B cell (primary cell): Measurements from ENCODE around the gene APOL2. TPM values are rescaled to one million over a fixed set of nuclear protein-coding genes. Genes with fewer than 3 reads are reported as not detected.

Source experiments
- ATAC-seq: fragments of 200-7000 bp; cut with Tn5 transposase; one replicate; pipeline ENCODE4 v1.10.0; 2021; ENCODE audit warnings: low read depth, mild to moderate bottlenecking, moderate number of reproducible peaks, moderate library complexity
- CTCF ChIA-PET: fragments of 350-600 bp; sonication (Branson Sonifier 250); formaldehyde crosslinking; loops from one replicate; lab custom pipeline; 2021; ENCODE audit warnings: antibody characterized with exemption, inconsistent platforms; lab: Charles Lee
- POLR2A ChIA-PET: fragments of 350-600 bp; sonication (Branson Sonifier 250); formaldehyde crosslinking; loops from one replicate; lab custom pipeline; 2021; ENCODE audit warnings: antibody characterized with exemption; lab: Charles Lee
- DNase-seq: peaks from one replicate; pipeline ENCODE4 v3.0.0; 2013
- H2AFZ ChIP-seq: 2 replicates; pipeline ENCODE4 v1.6.1; 2012; ENCODE audit warnings: mild to moderate bottlenecking, low read depth, low read length; ENCODE audit not compliant: insufficient read depth, poor library complexity, severe bottlenecking
- H3K27ac ChIP-seq, 2 donors: 1 replicate in 1 of 2; 2 replicates in 1 of 2; pipeline ENCODE4 v1.5.1; 2012 to 2013; ENCODE audit warnings: low read length in 2 of 2, mild to moderate bottlenecking in 2 of 2, moderate library complexity in 1 of 2
- H3K27me3 ChIP-seq, 4 experiments: fragments of 200-600 bp in 1 of 4; sonication (generic) in 1 of 4; replicated peaks in 1 of 4; 1 replicate in 2 of 4; 2 replicates in 2 of 4; pipeline versions ENCODE4 v1.6.1 to v1.7.0; 2013 to 2016; ENCODE audit warnings: low read length in 3 of 4, mild to moderate bottlenecking in 2 of 4, mixed read lengths in 1 of 4, moderate library complexity in 1 of 4; ENCODE audit not compliant: insufficient read depth in 4 of 4, control insufficient read depth in 3 of 4; ENCODE audit errors: control extremely low read depth in 1 of 4
- H3K36me3 ChIP-seq, 2 experiments: replicated peaks in 1 of 2; 1 replicate in 1 of 2; 2 replicates in 1 of 2; pipeline versions ENCODE4 v1.6.1 to v1.7.1; 2013; ENCODE audit warnings: low read length in 1 of 2; ENCODE audit not compliant: insufficient read depth in 2 of 2, control insufficient read depth in 1 of 2; ENCODE audit errors: control extremely low read depth in 1 of 2, extremely low read depth in 1 of 2
- H3K4me1 ChIP-seq, 2 donors: fragments of 200-600 bp in 1 of 2; sonication (generic) in 1 of 2; 1 replicate in 1 of 2; 2 replicates in 1 of 2; pipeline versions ENCODE4 v1.5.1 to v1.6.1; 2013 to 2017; ENCODE audit warnings: low read length in 2 of 2; ENCODE audit not compliant: control insufficient read depth in 2 of 2, insufficient read depth in 2 of 2
- H3K4me2 ChIP-seq: replicated peaks from 2 replicates; pipeline ENCODE3; 2012; ENCODE audit warnings: mild to moderate bottlenecking, low read depth, low read length; ENCODE audit not compliant: poor library complexity, severe bottlenecking
- H3K4me3 ChIP-seq, 5 experiments: fragments of 200-600 bp in 1 of 5; sonication (generic) in 1 of 5; 1 replicate in 3 of 5; 2 replicates in 2 of 5; pipeline versions ENCODE4 v1.5.1 to v1.7.0; 2011 to 2016; ENCODE audit warnings: low read length in 4 of 5, mild to moderate bottlenecking in 4 of 5, low read depth in 2 of 5, control low read depth in 1 of 5, moderate library complexity in 1 of 5; ENCODE audit not compliant: insufficient read depth in 1 of 5; ENCODE audit errors: control extremely low read depth in 1 of 5, extremely low read depth in 1 of 5
- H3K79me2 ChIP-seq: fragments of 200-600 bp; sonication (generic); one replicate; pipeline ENCODE4 v1.6.0; 2016; ENCODE audit warnings: low read length; ENCODE audit not compliant: control insufficient read depth, insufficient read depth
- H3K9ac ChIP-seq: fragments of 200-600 bp; sonication (generic); 2 replicates; pipeline ENCODE4 v1.6.1; 2017; ENCODE audit warnings: mild to moderate bottlenecking, low read length, moderate library complexity
- H3K9me3 ChIP-seq, 3 donors: one replicate each; pipeline versions ENCODE4 v1.6.1 to v1.7.1; 2013; ENCODE audit warnings: low read length in 2 of 3; ENCODE audit not compliant: control insufficient read depth in 2 of 3, insufficient read depth in 1 of 3; ENCODE audit errors: control extremely low read depth in 1 of 3
- H4K20me1 ChIP-seq: 2 replicates; pipeline ENCODE4 v1.6.0; 2012; ENCODE audit warnings: mild to moderate bottlenecking, low read length; ENCODE audit not compliant: insufficient read depth, control insufficient read depth, poor library complexity, severe bottlenecking
- H3K27ac Mint-ChIP-seq: one replicate; pipeline ENCODE4 v1.8.0; 2021; ENCODE audit warnings: mixed read lengths
- H3K27me3 Mint-ChIP-seq: one replicate; pipeline ENCODE4 v1.8.0; 2021; ENCODE audit warnings: mixed read lengths
- H3K4me1 Mint-ChIP-seq: one replicate; pipeline ENCODE4 v1.8.0; 2021; ENCODE audit warnings: mixed read lengths
- H3K4me3 Mint-ChIP-seq: one replicate; pipeline ENCODE4 v1.8.0; 2021; ENCODE audit warnings: mixed read lengths
- H3K9me3 Mint-ChIP-seq: one replicate; pipeline ENCODE4 v1.8.0; 2022; ENCODE audit warnings: mixed read lengths; ENCODE audit not compliant: insufficient read depth
- EZH2 ChIP-seq: IDR thresholded peaks from 2 replicates; pipeline ENCODE4 v1.6.1; 2012; ENCODE audit warnings: borderline replicate concordance, low read depth, mild to moderate bottlenecking, moderate library complexity, low read length; ENCODE audit not compliant: insufficient read depth, poor library complexity, severe bottlenecking
- WGBS: methylation state at CpG from one replicate; pipeline ENCODE4 v1.1.5; 2013; ENCODE audit warnings: missing lambda C conversion rate; ENCODE audit not compliant: insufficient coverage; 5-methylcytosine and 5-hydroxymethylcytosine counted together
- intact Hi-C: fragments of 100-400 bp; cut with micrococcal nuclease; formaldehyde crosslinking; loops from one replicate; pipeline ENCODE4 v1.10.0; 2022
- polyA plus RNA-seq: library from polyadenylated mRNA; depleted of rRNA; stranded (reverse); fragments of >200 nt; gene quantifications from 2 replicates; pipeline ENCODE4 v1.2.3, GENCODE V29; 2012
- total RNA-seq, 2 donors: library from RNA; stranded (reverse); fragments of 120-200 nt in 1 of 2; gene quantifications; 1 replicate in 1 of 2; 2 replicates in 1 of 2; pipeline versions ENCODE4 v1.2.3 to v1.2.4, GENCODE V29; 2013 to 2022
- TF ChIP-seq, protein P1 (sequence below): fragments of 200-600 bp; IDR thresholded peaks from one replicate; pipeline ENCODE4 v1.8.0; 2022; ENCODE audit warnings: antibody characterized with exemption, mild to moderate bottlenecking

APOL2 gene
- total and polyA plus RNA-seq, 2 donors (not counting 1 experiment from before 2014, with no cell fraction given), result 29.4 to 60.6 TPM

DNA sequence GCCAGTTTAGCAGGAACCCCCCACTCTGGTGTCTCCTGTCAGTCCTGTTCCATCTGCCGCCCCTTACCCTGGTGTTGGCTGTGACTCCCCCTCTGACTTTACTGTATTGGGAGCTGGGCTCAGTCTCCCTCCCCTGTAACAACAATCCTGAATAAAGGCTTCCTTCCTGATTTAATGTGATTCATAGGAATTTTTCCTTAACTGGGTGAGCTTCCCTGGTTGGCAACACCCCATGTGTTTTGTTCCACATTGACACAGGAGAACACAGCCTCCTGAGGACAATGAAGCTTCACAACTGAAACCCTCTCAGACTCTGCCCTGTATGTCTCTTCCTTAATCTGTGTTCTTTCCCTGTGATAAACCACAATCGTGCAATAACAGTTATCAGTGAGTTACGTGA lies 46.2 kb downstream of the APOL2 start:
- TF ChIP-seq, protein P1, sequence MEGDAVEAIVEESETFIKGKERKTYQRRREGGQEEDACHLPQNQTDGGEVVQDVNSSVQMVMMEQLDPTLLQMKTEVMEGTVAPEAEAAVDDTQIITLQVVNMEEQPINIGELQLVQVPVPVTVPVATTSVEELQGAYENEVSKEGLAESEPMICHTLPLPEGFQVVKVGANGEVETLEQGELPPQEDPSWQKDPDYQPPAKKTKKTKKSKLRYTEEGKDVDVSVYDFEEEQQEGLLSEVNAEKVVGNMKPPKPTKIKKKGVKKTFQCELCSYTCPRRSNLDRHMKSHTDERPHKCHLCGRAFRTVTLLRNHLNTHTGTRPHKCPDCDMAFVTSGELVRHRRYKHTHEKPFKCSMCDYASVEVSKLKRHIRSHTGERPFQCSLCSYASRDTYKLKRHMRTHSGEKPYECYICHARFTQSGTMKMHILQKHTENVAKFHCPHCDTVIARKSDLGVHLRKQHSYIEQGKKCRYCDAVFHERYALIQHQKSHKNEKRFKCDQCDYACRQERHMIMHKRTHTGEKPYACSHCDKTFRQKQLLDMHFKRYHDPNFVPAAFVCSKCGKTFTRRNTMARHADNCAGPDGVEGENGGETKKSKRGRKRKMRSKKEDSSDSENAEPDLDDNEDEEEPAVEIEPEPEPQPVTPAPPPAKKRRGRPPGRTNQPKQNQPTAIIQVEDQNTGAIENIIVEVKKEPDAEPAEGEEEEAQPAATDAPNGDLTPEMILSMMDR, result no peak
- no peak for TF ChIP-seq EZH2
- ChIA-PET CTCF (interaction anchor here (0.6 to 1.7 kb wide), 3 partner anchors 85 to 367 kb away, joined by 3 to 6 read pairs (median 3); no protein-coding TSS in a partner anchor), POLR2A (no interaction called here)
- Mint-ChIP-seq H3K27ac (no peak overlapping the region), H3K27me3 (peaks cover 9% of the 10 kb centered on the region), H3K4me1 (peaks cover 15% of the 10 kb centered on the region), H3K9me3 (no peaks in the 10 kb centered on the region), H3K4me3 (no peak overlapping the region)
- Histone ChIP-seq H3K4me1 (peaks cover 7 to 10% of the 10 kb centered on the region in 2 donors), H2AFZ (no peak overlapping the region), H4K20me1 (no peaks in the 10 kb centered on the region), H3K9me3 (no peaks in the 10 kb centered on the region), H3K79me2 (no peaks in the 10 kb centered on the region), H3K27me3 (peaks cover 0 to 3% (median 0%) of the 10 kb centered on the region in 4 experiments), H3K36me3 (no peaks in the 10 kb centered on the region), H3K4me3 (no peak overlapping the region), H3K4me2 (no peak overlapping the region), H3K9ac (no peak overlapping the region), H3K27ac (no peak overlapping the region)
- WGBS, result 100% methylated on average over 2 of the region's 3 CpGs
- ATAC-seq (no peak), DNase-seq (no peak)
- intact Hi-C loops, result no loop called here

DNA sequence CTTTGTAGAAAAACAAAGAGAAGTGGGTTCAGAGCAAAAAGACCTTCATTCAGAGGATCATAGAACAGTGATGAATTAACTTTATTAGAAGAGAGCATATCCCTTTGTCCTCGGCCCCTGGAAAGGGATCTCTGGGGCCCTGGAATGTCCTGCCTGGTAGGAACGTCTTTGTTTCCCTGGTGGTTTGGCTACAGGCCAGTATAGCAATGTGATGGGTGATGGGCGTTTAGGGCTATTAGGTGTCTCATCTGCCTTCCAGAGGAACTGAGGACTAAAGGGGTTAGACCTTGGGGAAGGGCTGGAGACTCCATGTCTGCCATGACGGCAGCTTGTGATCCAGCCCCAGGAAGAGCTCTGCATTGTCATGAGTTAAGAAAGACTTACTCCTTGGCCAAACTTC lies 46.8 kb downstream of the APOL2 start:
- intact Hi-C loops, result no loop called here
- H3K79me2 ChIP-seq, result no peaks in the 10 kb centered on the region
- H3K27me3 ChIP-seq, result peaks cover 0 to 3% (median 0%) of the 10 kb centered on the region in 4 experiments
- peaks cover 5 to 6% of the 10 kb centered on the region in 2 donors for H3K4me1 ChIP-seq
- no peak overlapping the region for H3K4me3 ChIP-seq
- TF ChIP-seq, protein P1, result no peak
- no peak for TF ChIP-seq EZH2
- H4K20me1 ChIP-seq, result no peaks in the 10 kb centered on the region
- no peaks in the 10 kb centered on the region for H3K36me3 ChIP-seq
- POLR2A ChIA-PET, result no interaction called here
- H3K9me3 Mint-ChIP-seq, result no peaks in the 10 kb centered on the region
- H3K27ac ChIP-seq, result no peak overlapping the region
- H3K9ac ChIP-seq, result no peak overlapping the region
- H3K9me3 ChIP-seq, result no peaks in the 10 kb centered on the region
- H3K4me3 Mint-ChIP-seq, result no peak overlapping the region
- no peak for DNase-seq
- 76% methylated on average over 4 of the region's 4 CpGs for WGBS
- H3K4me1 Mint-ChIP-seq, result peaks cover 9% of the 10 kb centered on the region
- no peak overlapping the region for H3K27ac Mint-ChIP-seq
- CTCF ChIA-PET, result interaction anchor here (1.3 kb wide), 1 partner anchor 85 kb away, joined by 3 read pairs; no protein-coding TSS in a partner anchor
- no peak overlapping the region for H2AFZ ChIP-seq
- no peak overlapping the region for H3K4me2 ChIP-seq
- H3K27me3 Mint-ChIP-seq, result peaks cover 5% of the 10 kb centered on the region
- no peak for ATAC-seq
